K562 (cell line): ENCODE results near the gene WDR5B. TPM values are rescaled to one million over a fixed set of nuclear protein-coding genes. Genes with fewer than 3 reads are reported as not detected.

Experiments used
- CBX2 ChIP-seq: fragments of 200-600 bp; sonication (generic); IDR thresholded peaks from one replicate; pipeline ENCODE4 v1.6.1; 2012; ENCODE audit warnings: mild to moderate bottlenecking, low read length, inconsistent platforms; ENCODE audit not compliant: insufficient read depth, poor library complexity, severe bottlenecking
- CEBPG ChIP-seq, 3 experiments: fragments of 200-800 bp in 1 of 3; sonication (Bioruptor generic) in 1 of 3; sonication (generic) in 1 of 3; formaldehyde crosslinking in 1 of 3; IDR thresholded peaks in 2 of 3; conservative IDR thresholded peaks in 1 of 3; 2 replicates each; pipeline versions ENCODE4 v1.6.1 to v1.8.0; 2016 to 2022; ENCODE audit warnings: missing compliant biosample characterization in 2 of 3, missing genetic modification characterization in 2 of 3, mild to moderate bottlenecking in 1 of 3, missing genetic modification reagents in 1 of 3
- EGR1 ChIP-seq: fragments of 450-650 bp; conservative IDR thresholded peaks from 2 replicates; pipeline ENCODE4 v1.6.1; 2017; ENCODE audit warnings: mild to moderate bottlenecking
- GABPB1 ChIP-seq: sonication (generic); formaldehyde crosslinking; IDR thresholded peaks from 2 replicates; pipeline ENCODE4 v1.8.0; 2022; ENCODE audit warnings: mild to moderate bottlenecking, missing genetic modification reagents
- GTF2E2 ChIP-seq: fragments of 200-800 bp; sonication (Bioruptor generic); IDR thresholded peaks from 2 replicates; pipeline ENCODE4 v1.6.1; 2016; ENCODE audit warnings: missing genetic modification characterization, missing compliant biosample characterization
- HES1 ChIP-seq: fragments of 450-650 bp; IDR thresholded peaks from 2 replicates; pipeline ENCODE4 v1.6.1; 2016; ENCODE audit warnings: low read depth, mild to moderate bottlenecking, moderate library complexity
- KDM4B ChIP-seq, 2 experiments: fragments of 450-650 bp in 1 of 2; sonication (generic) in 1 of 2; IDR thresholded peaks; 2 replicates each; pipeline ENCODE4 v1.6.1; 2016 to 2017; ENCODE audit warnings: borderline replicate concordance in 2 of 2, antibody characterized with exemption in 1 of 2, low read depth in 1 of 2, mild to moderate bottlenecking in 1 of 2
- KDM5B ChIP-seq: fragments of 200-600 bp; sonication (generic); IDR thresholded peaks from 2 replicates; pipeline ENCODE4 v1.6.1; 2012; ENCODE audit warnings: low read depth, mild to moderate bottlenecking, moderate library complexity, low read length, control low read depth, inconsistent platforms; ENCODE audit not compliant: insufficient replicate concordance
- KLF10 ChIP-seq: fragments of 250-450 bp; sonication (Bioruptor Pico); IDR thresholded peaks from 2 replicates; pipeline ENCODE4 v1.6.1; 2021; ENCODE audit warnings: matching md5 sums
- MAFG ChIP-seq: fragments of 450-650 bp; conservative IDR thresholded peaks from 2 replicates; pipeline ENCODE4 v1.6.1; 2016; ENCODE audit warnings: missing genetic modification characterization, missing compliant biosample characterization
- MBD2 ChIP-seq: sonication (generic); IDR thresholded peaks from 2 replicates; pipeline ENCODE4 v1.6.1; 2016; ENCODE audit warnings: low read depth, borderline replicate concordance
- PRDM10 ChIP-seq: fragments of 450-650 bp; IDR thresholded peaks from 2 replicates; pipeline ENCODE4 v1.6.1; 2018; ENCODE audit not compliant: partially characterized antibody
- RFX7 ChIP-seq: fragments of 250-450 bp; sonication (Bioruptor Pico); IDR thresholded peaks from 2 replicates; pipeline ENCODE4 v1.5.1; 2021; ENCODE audit warnings: mild to moderate bottlenecking
- YY1 ChIP-seq, 3 experiments: IDR thresholded peaks; 2 replicates each; pipeline ENCODE4 v1.6.1; 2011; ENCODE audit warnings: low read length in 2 of 3, mild to moderate bottlenecking in 2 of 3, moderate library complexity in 2 of 3, borderline replicate concordance in 1 of 3, control low read depth in 1 of 3, low read depth in 1 of 3; ENCODE audit not compliant: insufficient read depth in 3 of 3, insufficient replicate concordance in 2 of 3, control insufficient read depth in 1 of 3, insufficient read length in 1 of 3; ENCODE audit errors: extremely low read depth in 1 of 3
- ZKSCAN1 ChIP-seq: fragments of 150-350 bp; IDR thresholded peaks from 2 replicates; pipeline ENCODE4 v1.6.1; 2016; ENCODE audit warnings: low read depth, low read length
- polyA plus RNA-seq, 8 experiments: library from polyadenylated mRNA; depleted of rRNA in 4 of 8; stranded (reverse) in 5 of 8; unstranded in 3 of 8; fragments of >200 nt; fragmentation: Nextera tagmentation in 2 of 8; fragmentation: Illumina TruSeq in 1 of 8; extraction: Ambion mirVana in 2 of 8; extraction: Trizol in 1 of 8; gene quantifications; 2 replicates each; pipeline versions ENCODE4 v1.2.1 to v1.2.3, GENCODE V29; 2011 to 2014; ENCODE audit warnings: inconsistent platforms in 1 of 8, missing spikeins in 1 of 8
- total RNA-seq, 7 experiments: library from RNA; depleted of rRNA in 6 of 7; stranded (reverse); fragments of >200 nt in 6 of 7; fragmentation: Illumina TruSeq in 2 of 7; extraction: Trizol in 2 of 7; gene quantifications; 2 replicates each; pipeline versions ENCODE4 v1.2.1 to v1.2.3, GENCODE V29; 2011 to 2021; ENCODE audit warnings: low replicate concordance in 1 of 7
- TF ChIP-seq, protein P1 (sequence below): sonication (generic); formaldehyde crosslinking; IDR thresholded peaks from 2 replicates; pipeline ENCODE4 v1.8.0; 2022; ENCODE audit warnings: mild to moderate bottlenecking, missing genetic modification reagents

WDR5B gene
- total and polyA plus RNA-seq, 9 of the 15 experiments (the other 6 are each of a cell fraction or from before 2014, with no cell fraction given), result 2.8 to 10.1 (median 4.2) TPM

- TF ChIP-seq, protein P1, sequence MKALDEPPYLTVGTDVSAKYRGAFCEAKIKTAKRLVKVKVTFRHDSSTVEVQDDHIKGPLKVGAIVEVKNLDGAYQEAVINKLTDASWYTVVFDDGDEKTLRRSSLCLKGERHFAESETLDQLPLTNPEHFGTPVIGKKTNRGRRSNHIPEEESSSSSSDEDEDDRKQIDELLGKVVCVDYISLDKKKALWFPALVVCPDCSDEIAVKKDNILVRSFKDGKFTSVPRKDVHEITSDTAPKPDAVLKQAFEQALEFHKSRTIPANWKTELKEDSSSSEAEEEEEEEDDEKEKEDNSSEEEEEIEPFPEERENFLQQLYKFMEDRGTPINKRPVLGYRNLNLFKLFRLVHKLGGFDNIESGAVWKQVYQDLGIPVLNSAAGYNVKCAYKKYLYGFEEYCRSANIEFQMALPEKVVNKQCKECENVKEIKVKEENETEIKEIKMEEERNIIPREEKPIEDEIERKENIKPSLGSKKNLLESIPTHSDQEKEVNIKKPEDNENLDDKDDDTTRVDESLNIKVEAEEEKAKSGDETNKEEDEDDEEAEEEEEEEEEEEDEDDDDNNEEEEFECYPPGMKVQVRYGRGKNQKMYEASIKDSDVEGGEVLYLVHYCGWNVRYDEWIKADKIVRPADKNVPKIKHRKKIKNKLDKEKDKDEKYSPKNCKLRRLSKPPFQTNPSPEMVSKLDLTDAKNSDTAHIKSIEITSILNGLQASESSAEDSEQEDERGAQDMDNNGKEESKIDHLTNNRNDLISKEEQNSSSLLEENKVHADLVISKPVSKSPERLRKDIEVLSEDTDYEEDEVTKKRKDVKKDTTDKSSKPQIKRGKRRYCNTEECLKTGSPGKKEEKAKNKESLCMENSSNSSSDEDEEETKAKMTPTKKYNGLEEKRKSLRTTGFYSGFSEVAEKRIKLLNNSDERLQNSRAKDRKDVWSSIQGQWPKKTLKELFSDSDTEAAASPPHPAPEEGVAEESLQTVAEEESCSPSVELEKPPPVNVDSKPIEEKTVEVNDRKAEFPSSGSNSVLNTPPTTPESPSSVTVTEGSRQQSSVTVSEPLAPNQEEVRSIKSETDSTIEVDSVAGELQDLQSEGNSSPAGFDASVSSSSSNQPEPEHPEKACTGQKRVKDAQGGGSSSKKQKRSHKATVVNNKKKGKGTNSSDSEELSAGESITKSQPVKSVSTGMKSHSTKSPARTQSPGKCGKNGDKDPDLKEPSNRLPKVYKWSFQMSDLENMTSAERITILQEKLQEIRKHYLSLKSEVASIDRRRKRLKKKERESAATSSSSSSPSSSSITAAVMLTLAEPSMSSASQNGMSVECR (CRISPR knock-in tag), result 0 out of 2 replicates have a peak, but pooled peaks have one; percentile 39
- peak; percentile 89 for TF ChIP-seq GABPB1 (CRISPR knock-in tag)
- peak; percentile 74 for TF ChIP-seq GTF2E2
- TF ChIP-seq KDM5B, result peak; percentile 81
- TF ChIP-seq ZKSCAN1, result no peak
- no peak for TF ChIP-seq HES1
- TF ChIP-seq CEBPG (CRISPR knock-in tag; IDR thresholded peaks at IDR 0.05), result no peak
- no peak for TF ChIP-seq CEBPG (tag; conservative IDR thresholded peaks at IDR 0.05 in 1 of 2, IDR thresholded peaks at IDR 0.05 in 1 of 2)
- peak in 2 of 3 experiments; percentile 23 to 41 for TF ChIP-seq YY1 (IDR thresholded peaks at IDR 0.05; ENCODE audit: borderline replicate concordance in 1 of 3, control insufficient read depth in 1 of 3, extremely low read depth in 1 of 3, insufficient read depth in 3 of 3, insufficient read length in 1 of 3, insufficient replicate concordance in 2 of 3, low read depth in 1 of 3, low read length in 2 of 3)
- TF ChIP-seq EGR1, result 0 out of 2 replicates have a peak, but pooled peaks have one; percentile 4
- peak; percentile 94 for TF ChIP-seq PRDM10
- TF ChIP-seq KDM4B (IDR thresholded peaks at IDR 0.05; ENCODE audit: borderline replicate concordance in 2 of 2, low read depth in 1 of 2), result 0 out of 4 replicates have a peak, but pooled peaks of 1 of the 2 experiments have one; percentile 29
- TF ChIP-seq MAFG (tag), result no peak
- no peak for TF ChIP-seq CBX2
- TF ChIP-seq MBD2, result peak; percentile 62; the same call in 1 of the 2 replicates
- no peak for TF ChIP-seq RFX7
- TF ChIP-seq KLF10 (CRISPR knock-in tag), result no peak
Measured at GRCh38 chr3:122415762-122416654, at the start of gene WDR5B (continued).
